Erythroblast (primary cell): ENCODE data around the gene HSPA12B.

Experiments used
- GATA1 ChIP-seq: IDR thresholded peaks from 2 replicates; pipeline ENCODE4 v1.6.1; 2011; ENCODE audit warnings: low read depth, mild to moderate bottlenecking, control low read depth, low read length, moderate library complexity
- POLR2A ChIP-seq: IDR thresholded peaks from 2 replicates; pipeline ENCODE4 v1.6.1; 2011; ENCODE audit warnings: mild to moderate bottlenecking, low read length

- no peak for TF ChIP-seq POLR2A
- no peak for TF ChIP-seq GATA1
These were observed 16.2 kb upstream of the HSPA12B start for GRCh38 chr20:3716195-3716834.
